HepG2 (cell line): ENCODE data around the gene ACTL8. TPM values are rescaled to one million over a fixed set of nuclear protein-coding genes. Genes with fewer than 3 reads are reported as not detected.
"Not testable (repeated sequence)": the region's sequence is repeated elsewhere in the genome, so short reads cannot be mapped to it uniquely, and the experiment has no call there.

Experiments
- ATAC-seq: fragments of 200-7000 bp; cut with Tn5 transposase; 3 replicates; pipeline ENCODE4 v1.9.1; 2020; ENCODE audit warnings: mild to moderate bottlenecking, moderate library complexity
- BruUV-seq: library from RNA; stranded (reverse); fragments of 400-500 nt; replicated peaks from 2 replicates; lab custom pipeline; 2021; lab: Mats Ljungman, UMichigan
- CTCF ChIA-PET: fragments of 300-600 bp; formaldehyde crosslinking; extraction: SDS; loops from one replicate; lab custom pipeline; 2021; ENCODE audit warnings: low total read pairs, inconsistent platforms, low intra/inter-chr PET ratio; lab: Yijun Ruan, JAX
- POLR2A ChIA-PET: fragments of 350-600 bp; sonication (Branson Sonifier 250); formaldehyde crosslinking; loops from one replicate; lab custom pipeline; 2020; ENCODE audit warnings: antibody characterized with exemption, inconsistent platforms; lab: Yijun Ruan, JAX
- DNase-seq: peaks from one replicate; pipeline ENCODE4 v3.0.0-alpha.2; 2015; ENCODE audit warnings: low spot score
- FAIRE-seq: peaks from 3 replicates; lab custom pipeline; 2011; peaks lifted over from hg19 to GRCh38; lab: Jason Lieb, UNC
- H2AFZ ChIP-seq: one replicate; pipeline ENCODE4 v1.6.1; 2011; ENCODE audit warnings: low read length, inconsistent platforms
- H3K27ac ChIP-seq: fragments of 300-600 bp; 3 replicates; pipeline ENCODE4 v1.8.0; 2011; ENCODE audit warnings: mixed run types, mild to moderate bottlenecking, mixed read lengths, low read length, inconsistent platforms; ENCODE audit not compliant: insufficient read depth; ENCODE audit errors: extremely low read length
- H3K27me3 ChIP-seq, 2 experiments: fragments of 200-600 bp in 1 of 2; 2 replicates in 1 of 2; 3 replicates in 1 of 2; pipeline versions ENCODE4 v1.6.0 to v1.8.0; 2011; ENCODE audit warnings: low read length in 2 of 2, mild to moderate bottlenecking in 2 of 2, moderate library complexity in 2 of 2, inconsistent platforms in 1 of 2; ENCODE audit not compliant: insufficient read depth in 2 of 2, control insufficient read depth in 1 of 2
- H3K36me3 ChIP-seq, 2 experiments: fragments of 200-600 bp in 1 of 2; replicated peaks in 1 of 2; 2 replicates in 1 of 2; 3 replicates in 1 of 2; pipeline versions ENCODE4 v1.5.1 to v1.8.0; 2011; ENCODE audit warnings: low read length in 2 of 2, inconsistent platforms in 1 of 2; ENCODE audit not compliant: insufficient read depth in 2 of 2, control insufficient read depth in 1 of 2
- H3K4me1 ChIP-seq: 2 replicates; pipeline ENCODE4 v1.5.1; 2012; ENCODE audit warnings: low read length, inconsistent platforms; ENCODE audit not compliant: insufficient read depth
- H3K4me2 ChIP-seq: 2 replicates; pipeline ENCODE4 v1.6.0; 2011; ENCODE audit warnings: low read depth, low read length, inconsistent platforms
- H3K4me3 ChIP-seq, 3 experiments: fragments of 200-600 bp in 1 of 3; sonication (generic), shearing (Covaris generic) in 1 of 3; replicated peaks in 1 of 3; 2 replicates each; pipeline ENCODE4 v1.5.1; 2011 to 2016; ENCODE audit warnings: low read length in 3 of 3, inconsistent platforms in 2 of 3, low read depth in 2 of 3, mild to moderate bottlenecking in 2 of 3, control low read depth in 1 of 3, mixed read lengths in 1 of 3; ENCODE audit not compliant: insufficient read depth in 1 of 3
- H3K79me2 ChIP-seq: one replicate; pipeline ENCODE4 v1.6.1; 2011; ENCODE audit warnings: low read length, inconsistent platforms; ENCODE audit not compliant: insufficient read depth
- H3K9ac ChIP-seq: 2 replicates; pipeline ENCODE4 v1.6.0; 2011; ENCODE audit warnings: mild to moderate bottlenecking, low read depth, low read length, inconsistent platforms; ENCODE audit not compliant: insufficient read depth
- H3K9me3 ChIP-seq: 2 replicates; pipeline ENCODE4 v1.5.1; 2012; ENCODE audit warnings: mild to moderate bottlenecking, low read length
- H4K20me1 ChIP-seq: 2 replicates; pipeline ENCODE4 v1.6.0; 2011; ENCODE audit warnings: inconsistent platforms, mild to moderate bottlenecking, low read length, moderate library complexity; ENCODE audit not compliant: insufficient read depth
- DNMT1 ChIP-seq: sonication (generic); formaldehyde crosslinking; IDR thresholded peaks from 2 replicates; pipeline ENCODE4 v1.5.1; 2020; ENCODE audit warnings: mild to moderate bottlenecking, missing genetic modification reagents
- ETV5 ChIP-seq: IDR thresholded peaks from 2 replicates; pipeline ENCODE4 v1.6.1; 2018; ENCODE audit warnings: missing biosample characterization, missing genetic modification reagents, inconsistent platforms, borderline replicate concordance
- HES4 ChIP-seq: sonication (generic); formaldehyde crosslinking; IDR thresholded peaks from 2 replicates; pipeline ENCODE4 v1.9.0; 2021; ENCODE audit warnings: mild to moderate bottlenecking, missing genetic modification reagents, borderline replicate concordance
- HNF1A ChIP-seq, 2 experiments: sonication (generic) in 1 of 2; formaldehyde crosslinking in 1 of 2; IDR thresholded peaks; 2 replicates each; pipeline versions ENCODE4 v1.4.0 to v1.6.1; 2016 to 2020; ENCODE audit warnings: borderline replicate concordance in 1 of 2, low read depth in 1 of 2, mild to moderate bottlenecking in 1 of 2, missing genetic modification reagents in 1 of 2
- KLF12 ChIP-seq: sonication (generic); formaldehyde crosslinking; IDR thresholded peaks from 2 replicates; pipeline ENCODE4 v1.4.0; 2020; ENCODE audit warnings: missing genetic modification reagents, borderline replicate concordance
- KLF13 ChIP-seq: sonication (generic); formaldehyde crosslinking; IDR thresholded peaks from 2 replicates; pipeline ENCODE4 v1.4.0; 2020; ENCODE audit warnings: mild to moderate bottlenecking, missing genetic modification reagents
- NAIF1 ChIP-seq: sonication (generic); formaldehyde crosslinking; IDR thresholded peaks from 2 replicates; pipeline ENCODE4 v1.5.0; 2020; ENCODE audit warnings: mild to moderate bottlenecking, missing genetic modification reagents, borderline replicate concordance
- NCOA2 ChIP-seq: sonication (generic); formaldehyde crosslinking; IDR thresholded peaks from 2 replicates; pipeline ENCODE4 v1.8.0; 2022; ENCODE audit warnings: inconsistent platforms
- NFE2L2 ChIP-seq: fragments of 150-350 bp; IDR thresholded peaks from 2 replicates; pipeline ENCODE4 v1.6.1; 2014; ENCODE audit warnings: low read length
- SETDB1 ChIP-seq: sonication (generic); formaldehyde crosslinking; IDR thresholded peaks from 2 replicates; pipeline ENCODE4 v1.5.1; 2020; ENCODE audit warnings: missing genetic modification reagents, mild to moderate bottlenecking, borderline replicate concordance
- ZFP37 ChIP-seq: sonication (generic); formaldehyde crosslinking; IDR thresholded peaks from 2 replicates; pipeline ENCODE4 v1.4.0; 2020; ENCODE audit warnings: missing genetic modification reagents, borderline replicate concordance
- ZNF180 ChIP-seq: sonication (generic); formaldehyde crosslinking; IDR thresholded peaks from 2 replicates; pipeline ENCODE4 v1.4.0; 2020; ENCODE audit warnings: low read depth, missing genetic modification reagents, borderline replicate concordance
- ZNF558 ChIP-seq: sonication (generic); formaldehyde crosslinking; IDR thresholded peaks from 2 replicates; pipeline ENCODE4 v1.9.0; 2022; ENCODE audit warnings: mild to moderate bottlenecking, missing genetic modification reagents, borderline replicate concordance
- ZNF615 ChIP-seq: sonication (generic); formaldehyde crosslinking; IDR thresholded peaks from 2 replicates; pipeline ENCODE4 v1.5.0; 2020; ENCODE audit warnings: mild to moderate bottlenecking, missing genetic modification reagents, borderline replicate concordance
- ZNF746 ChIP-seq: sonication (generic); formaldehyde crosslinking; IDR thresholded peaks from 2 replicates; pipeline ENCODE4 v1.8.0; 2022; ENCODE audit warnings: mild to moderate bottlenecking, missing genetic modification reagents
- WGBS: methylation state at CpG from one replicate; pipeline ENCODE4 v1.1.6; 2017; ENCODE audit warnings: low lambda C conversion rate; 5-methylcytosine and 5-hydroxymethylcytosine counted together
- in situ Hi-C: cut with HindIII; loops from 2 replicates; pipeline ENCODE4 v1.10.0; 2017; ENCODE audit warnings: low pct_unique_long_range_greater_than_20kb; ENCODE audit not compliant: extremely low pct_ligation_motif_present
- intact Hi-C: fragments of 100-400 bp; cut with micrococcal nuclease; formaldehyde crosslinking; loops from one replicate; pipeline ENCODE4 v1.10.0; 2022; ENCODE audit not compliant: unreplicated experiment
- polyA plus RNA-seq, 8 experiments: library from polyadenylated mRNA; depleted of rRNA in 3 of 8; stranded (reverse) in 7 of 8; unstranded in 1 of 8; fragments of >200 nt; fragmentation: Illumina TruSeq in 4 of 8; extraction: Trizol in 4 of 8; gene quantifications; 2 replicates each; pipeline versions ENCODE4 v1.2.1 to v1.2.3, GENCODE V29; 2011 to 2016; ENCODE audit warnings: low read depth in 4 of 8, missing spikeins in 1 of 8, mixed read lengths in 1 of 8; ENCODE audit not compliant: insufficient read depth in 1 of 8
- total RNA-seq, 5 experiments: library from RNA; depleted of rRNA; stranded (reverse); fragments of >200 nt; fragmentation: Illumina TruSeq; extraction: Trizol; gene quantifications; 2 replicates each; pipeline ENCODE4 v1.2.3, GENCODE V29; 2016; ENCODE audit warnings: low read depth in 1 of 5
- TF ChIP-seq, protein P1 (sequence below): sonication (generic); formaldehyde crosslinking; IDR thresholded peaks from 2 replicates; pipeline ENCODE4 v1.8.0; 2022; ENCODE audit warnings: missing genetic modification reagents, low read depth, mild to moderate bottlenecking, borderline replicate concordance

ACTL8 gene
- total and polyA plus RNA-seq, 2 of the 13 experiments (the other 11 are each of a cell fraction or from before 2014, with no cell fraction given): 0.09 to 0.64 TPM

DNA sequence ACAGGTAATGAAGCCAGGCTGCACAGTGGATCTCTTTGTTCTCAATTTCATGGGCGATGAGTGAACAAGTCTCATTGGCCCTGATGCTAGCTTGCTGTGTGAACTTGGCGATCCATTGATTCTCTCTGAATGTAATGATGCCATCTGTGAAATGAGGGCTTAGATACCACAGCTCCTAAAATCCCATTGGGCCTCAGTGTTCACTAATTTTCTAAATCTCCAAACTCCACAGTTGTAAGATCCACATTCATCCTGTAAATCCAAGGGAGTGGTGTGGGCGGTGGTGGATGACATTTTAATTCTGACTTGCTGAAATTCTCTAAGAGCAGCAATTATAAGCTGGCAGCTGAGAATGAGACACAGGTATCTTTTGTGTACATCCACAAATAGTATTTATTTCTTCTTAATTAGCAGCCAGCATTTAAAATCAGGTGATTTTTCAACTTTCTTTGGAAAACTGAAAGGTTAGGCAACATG lies 9.6 kb upstream of the ACTL8 start:
- FAIRE-seq: no peak
- in situ Hi-C loops: no loop called here
- ChIA-PET POLR2A (no interaction called here), CTCF (no interaction called here)
- no peaks in the 10 kb centered on the region for H3K79me2 ChIP-seq
- intact Hi-C loops: no loop called here
- H3K4me1 ChIP-seq: no peaks in the 10 kb centered on the region
- no peak overlapping the region for H3K27ac ChIP-seq
- H2AFZ ChIP-seq: no peak overlapping the region
- 33% methylated on average over 2 of the region's 3 CpGs for WGBS
- H4K20me1 ChIP-seq: no peaks in the 10 kb centered on the region
- no peak overlapping the region for H3K9ac ChIP-seq
- DNase-seq: no peak
- no peak overlapping the region for H3K4me3 ChIP-seq
- H3K4me2 ChIP-seq: no peak overlapping the region
- TF ChIP-seq ZNF180 (no peak), KLF13 (CRISPR knock-in tag) (no peak), HES4 (CRISPR knock-in tag) (no peak), ZNF746 (CRISPR knock-in tag) (no peak), HNF1A (IDR thresholded peaks at IDR 0.05; ENCODE audit: low read depth) (no peak), HNF1A (CRISPR knock-in tag; IDR thresholded peaks at IDR 0.05; ENCODE audit: borderline replicate concordance) (no peak), ZNF615 (no peak), ZNF558 (CRISPR knock-in tag) (no peak), DNMT1 (CRISPR knock-in tag) (no peak), SETDB1 (CRISPR knock-in tag) (no peak), ETV5 (no peak), NCOA2 (CRISPR knock-in tag) (no peak), NAIF1 (CRISPR knock-in tag) (no peak), KLF12 (CRISPR knock-in tag) (no peak), ZFP37 (no peak), NFE2L2 (no peak)
- TF ChIP-seq, protein P1, sequence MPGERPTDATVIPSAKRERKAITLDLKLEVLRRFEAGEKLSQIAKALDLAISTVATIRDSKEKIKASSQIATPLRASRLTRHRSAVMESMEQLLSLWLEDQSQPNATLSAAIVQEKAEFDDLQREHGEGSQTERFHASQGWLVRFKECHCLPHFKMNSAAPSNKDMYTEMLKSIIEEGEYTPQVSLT (CRISPR knock-in tag): no peak
- H3K36me3 ChIP-seq: no peaks in the 10 kb centered on the region
- no peak for ATAC-seq
- no peaks in the 10 kb centered on the region for H3K9me3 ChIP-seq
- H3K27me3 ChIP-seq: peaks cover 4 to 21% of the 10 kb centered on the region in 2 experiments; a peak in 3 of 5 replicates
- no TSS peak for BruUV-seq

GRCh38 chr1:17746281-17746680 lies 8.9 kb upstream of the ACTL8 start:
- DNase-seq, in situ Hi-C loops, CTCF ChIA-PET, H3K9ac ChIP-seq, H3K4me3 ChIP-seq, POLR2A ChIA-PET, H3K4me2 ChIP-seq, H3K4me1 ChIP-seq, H4K20me1 ChIP-seq, H3K9me3 ChIP-seq, H2AFZ ChIP-seq, H3K79me2 ChIP-seq, H3K36me3 ChIP-seq, FAIRE-seq, ATAC-seq, intact Hi-C loops, BruUV-seq, H3K27ac ChIP-seq: not testable (repeated sequence)
- H3K27me3 ChIP-seq: peaks cover 4 to 20% of the 10 kb centered on the region in 2 experiments; a peak in 3 of 5 replicates
- WGBS: 0% methylated on average over 2 of the region's 2 CpGs
